Calu3 (cell line): ENCODE results near the gene COMMD1. TPM values are rescaled to one million over a fixed set of nuclear protein-coding genes. Genes with fewer than 3 reads are reported as not detected.

Experiments used
- BruUV-seq: library from RNA; stranded (reverse); fragments of 400-500 nt; replicated peaks from 2 replicates; lab custom pipeline; 2021; lab: Mats Ljungman, UMichigan
- CTCF ChIA-PET: fragments of 300-600 bp; sonication (Branson Sonifier 250); formaldehyde crosslinking; loops from one replicate; lab custom pipeline; 2022; ENCODE audit warnings: antibody characterized with exemption; lab: Charles Lee
- DNase-seq: peaks from one replicate; pipeline ENCODE4 v3.0.0; 2022
- H3K27ac Mint-ChIP-seq: one replicate; pipeline ENCODE4 v1.8.0; 2022; ENCODE audit warnings: mixed read lengths; ENCODE audit not compliant: unreplicated experiment
- H3K27me3 Mint-ChIP-seq: one replicate; pipeline ENCODE4 v1.8.0; 2022; ENCODE audit warnings: mixed read lengths; ENCODE audit not compliant: unreplicated experiment
- H3K36me3 Mint-ChIP-seq: one replicate; pipeline ENCODE4 v1.8.0; 2022; ENCODE audit warnings: mild to moderate bottlenecking, moderate library complexity, mixed read lengths; ENCODE audit not compliant: insufficient read depth, unreplicated experiment
- H3K4me1 Mint-ChIP-seq: one replicate; pipeline ENCODE4 v1.8.0; 2022; ENCODE audit warnings: mild to moderate bottlenecking, low read depth, mixed read lengths; ENCODE audit not compliant: unreplicated experiment
- H3K4me3 Mint-ChIP-seq: one replicate; pipeline ENCODE4 v1.8.0; 2022; ENCODE audit warnings: mild to moderate bottlenecking, low read depth, moderate library complexity, mixed read lengths; ENCODE audit not compliant: unreplicated experiment
- H3K9me3 Mint-ChIP-seq: one replicate; pipeline ENCODE4 v1.8.0; 2022; ENCODE audit warnings: low read depth, mixed read lengths; ENCODE audit not compliant: unreplicated experiment
- intact Hi-C: fragments of 100-400 bp; cut with micrococcal nuclease; formaldehyde crosslinking; loops from one replicate; pipeline ENCODE4 v1.10.0; 2022; ENCODE audit not compliant: unreplicated experiment
- total RNA-seq: library from RNA; stranded (reverse); gene quantifications from 2 replicates; pipeline ENCODE4 v1.2.3, GENCODE V29; 2022
- TF ChIP-seq, protein P1 (sequence below): fragments of 200-600 bp; IDR thresholded peaks from one replicate; pipeline ENCODE4 v1.8.0; 2022; ENCODE audit warnings: antibody characterized with exemption; ENCODE audit not compliant: unreplicated experiment

The COMMD1 gene
- total RNA-seq, 1 experiment from 2014 or later, result 19.4 TPM

DNA sequence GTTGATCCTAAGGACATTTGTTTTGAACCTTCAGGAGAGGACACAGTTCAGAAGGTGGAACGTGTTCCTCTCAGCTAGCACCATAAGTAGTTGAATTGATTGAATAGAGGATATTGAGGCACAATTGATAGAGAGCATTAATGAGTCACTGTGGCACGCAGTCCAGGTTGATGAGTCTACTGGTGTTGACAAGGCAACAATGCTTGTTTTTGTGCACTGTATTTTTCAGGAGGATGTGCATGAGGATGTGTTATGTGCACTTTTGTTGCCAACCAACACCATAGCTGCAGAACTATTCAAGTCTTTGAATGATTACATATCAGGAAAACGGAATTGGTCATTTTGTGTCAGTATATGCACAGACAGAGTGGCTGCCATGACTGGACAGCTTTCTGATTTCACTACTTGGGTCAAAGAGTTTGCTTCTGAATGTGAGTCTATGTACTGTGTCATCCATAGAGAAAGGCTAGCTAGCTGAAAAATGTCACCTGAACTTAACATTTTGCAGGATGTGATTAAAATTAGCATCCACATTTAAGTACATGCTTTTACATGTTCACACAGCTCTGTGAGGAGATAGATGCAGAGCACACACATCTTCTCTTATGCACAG is 150.4 kb downstream of the COMMD1 start:
- DNase-seq, result no peak
- Mint-ChIP-seq H3K27ac (no peak overlapping the region), H3K36me3 (no peaks in the 10 kb centered on the region), H3K27me3 (no peaks in the 10 kb centered on the region), H3K4me3 (no peak overlapping the region), H3K9me3 (no peaks in the 10 kb centered on the region), H3K4me1 (no peaks in the 10 kb centered on the region)
- CTCF ChIA-PET, result no interaction called here
- BruUV-seq, result no TSS peak
- TF ChIP-seq, protein P1, sequence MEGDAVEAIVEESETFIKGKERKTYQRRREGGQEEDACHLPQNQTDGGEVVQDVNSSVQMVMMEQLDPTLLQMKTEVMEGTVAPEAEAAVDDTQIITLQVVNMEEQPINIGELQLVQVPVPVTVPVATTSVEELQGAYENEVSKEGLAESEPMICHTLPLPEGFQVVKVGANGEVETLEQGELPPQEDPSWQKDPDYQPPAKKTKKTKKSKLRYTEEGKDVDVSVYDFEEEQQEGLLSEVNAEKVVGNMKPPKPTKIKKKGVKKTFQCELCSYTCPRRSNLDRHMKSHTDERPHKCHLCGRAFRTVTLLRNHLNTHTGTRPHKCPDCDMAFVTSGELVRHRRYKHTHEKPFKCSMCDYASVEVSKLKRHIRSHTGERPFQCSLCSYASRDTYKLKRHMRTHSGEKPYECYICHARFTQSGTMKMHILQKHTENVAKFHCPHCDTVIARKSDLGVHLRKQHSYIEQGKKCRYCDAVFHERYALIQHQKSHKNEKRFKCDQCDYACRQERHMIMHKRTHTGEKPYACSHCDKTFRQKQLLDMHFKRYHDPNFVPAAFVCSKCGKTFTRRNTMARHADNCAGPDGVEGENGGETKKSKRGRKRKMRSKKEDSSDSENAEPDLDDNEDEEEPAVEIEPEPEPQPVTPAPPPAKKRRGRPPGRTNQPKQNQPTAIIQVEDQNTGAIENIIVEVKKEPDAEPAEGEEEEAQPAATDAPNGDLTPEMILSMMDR, result no peak
- intact Hi-C loops, result no loop called here

DNA sequence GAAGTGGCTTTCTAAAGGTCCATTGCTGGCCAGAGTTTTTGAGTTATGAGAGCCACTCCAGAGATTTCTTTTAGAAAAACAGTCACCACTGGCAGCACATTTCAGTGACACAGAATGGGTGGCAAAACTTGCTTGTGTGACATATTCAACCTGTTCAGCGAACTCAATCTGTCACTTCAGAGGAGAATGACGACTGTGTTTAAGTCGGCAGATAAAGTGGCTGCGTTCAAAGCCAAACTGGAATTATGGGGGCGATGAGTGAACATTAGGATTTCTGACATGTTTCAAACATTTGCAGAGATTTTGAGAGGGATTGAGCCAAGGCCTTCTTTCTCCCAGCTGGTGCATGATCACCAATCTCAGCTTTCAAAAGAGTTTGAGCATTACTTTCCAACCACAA is 150.9 kb downstream of the COMMD1 start:
- H3K27ac Mint-ChIP-seq, result no peak overlapping the region
- CTCF ChIA-PET, result no interaction called here
- H3K9me3 Mint-ChIP-seq, result no peaks in the 10 kb centered on the region
- intact Hi-C loops, result no loop called here
- no peaks in the 10 kb centered on the region for H3K4me1 Mint-ChIP-seq
- DNase-seq, result no peak
- TF ChIP-seq, protein P1, result no peak
- no peak overlapping the region for H3K4me3 Mint-ChIP-seq
- no peaks in the 10 kb centered on the region for H3K27me3 Mint-ChIP-seq
- H3K36me3 Mint-ChIP-seq, result no peaks in the 10 kb centered on the region
- BruUV-seq, result no TSS peak

DNA sequence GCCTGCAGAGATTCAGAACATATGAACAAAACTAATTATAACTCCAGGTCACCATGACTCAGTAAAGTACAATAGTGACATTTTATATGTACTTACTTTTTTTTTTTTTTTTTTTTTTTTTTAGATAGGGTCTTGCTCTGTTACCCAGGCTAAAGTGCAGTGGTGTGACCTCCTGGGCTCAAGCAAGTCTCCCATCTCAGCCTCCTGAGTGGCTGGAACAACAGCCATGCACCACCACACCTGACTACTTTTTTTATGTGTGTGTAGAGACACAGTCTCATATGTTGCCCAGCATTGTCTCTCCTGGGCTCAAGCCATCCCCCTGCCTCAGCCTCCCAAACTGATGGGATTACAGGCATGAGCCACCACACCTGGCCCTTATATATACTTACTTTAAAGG is 159.8 kb downstream of the COMMD1 start:
- TF ChIP-seq, protein P1, result no peak
- CTCF ChIA-PET, result no interaction called here
- no peaks in the 10 kb centered on the region for H3K4me1 Mint-ChIP-seq
- H3K27ac Mint-ChIP-seq, result no peak overlapping the region
- no peaks in the 10 kb centered on the region for H3K36me3 Mint-ChIP-seq
- no TSS peak for BruUV-seq
- DNase-seq, result no peak
- no peaks in the 10 kb centered on the region for H3K9me3 Mint-ChIP-seq
- intact Hi-C loops, result no loop called here
- no peak overlapping the region for H3K4me3 Mint-ChIP-seq
- H3K27me3 Mint-ChIP-seq, result no peaks in the 10 kb centered on the region

DNA sequence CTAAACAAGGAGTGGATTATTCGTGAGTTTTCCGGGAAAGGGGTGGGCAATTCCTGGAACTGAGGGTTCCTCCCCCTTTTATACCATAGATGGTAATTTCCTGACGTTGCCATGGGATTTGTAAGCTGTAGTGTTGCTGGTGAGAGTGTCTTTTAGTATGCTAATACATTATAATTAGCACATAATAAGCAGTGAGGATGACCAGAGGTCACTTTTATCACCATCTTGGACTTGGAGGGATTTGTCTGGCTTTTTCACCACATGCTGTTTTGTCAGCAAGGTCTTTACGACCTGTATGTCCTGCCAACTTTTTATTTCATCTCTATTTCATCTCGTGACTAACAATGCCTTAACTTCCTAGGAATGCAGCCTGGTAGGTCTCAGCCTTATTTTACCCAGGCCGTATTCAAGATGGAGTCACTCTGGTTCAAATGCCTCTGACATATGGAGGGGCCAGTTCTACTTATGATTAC is 165.7 kb downstream of the COMMD1 start:
- DNase-seq, result no peak
- no TSS peak for BruUV-seq
- H3K4me1 Mint-ChIP-seq, result no peaks in the 10 kb centered on the region
- H3K9me3 Mint-ChIP-seq, result no peaks in the 10 kb centered on the region
- intact Hi-C loops, result no loop called here
- CTCF ChIA-PET, result no interaction called here
- no peaks in the 10 kb centered on the region for H3K36me3 Mint-ChIP-seq
- no peak overlapping the region for H3K27ac Mint-ChIP-seq
- no peaks in the 10 kb centered on the region for H3K27me3 Mint-ChIP-seq
- TF ChIP-seq, protein P1, result no peak
- no peak overlapping the region for H3K4me3 Mint-ChIP-seq
